ENCODE data around the gene CDK16.

Gene CDK16

DNA sequence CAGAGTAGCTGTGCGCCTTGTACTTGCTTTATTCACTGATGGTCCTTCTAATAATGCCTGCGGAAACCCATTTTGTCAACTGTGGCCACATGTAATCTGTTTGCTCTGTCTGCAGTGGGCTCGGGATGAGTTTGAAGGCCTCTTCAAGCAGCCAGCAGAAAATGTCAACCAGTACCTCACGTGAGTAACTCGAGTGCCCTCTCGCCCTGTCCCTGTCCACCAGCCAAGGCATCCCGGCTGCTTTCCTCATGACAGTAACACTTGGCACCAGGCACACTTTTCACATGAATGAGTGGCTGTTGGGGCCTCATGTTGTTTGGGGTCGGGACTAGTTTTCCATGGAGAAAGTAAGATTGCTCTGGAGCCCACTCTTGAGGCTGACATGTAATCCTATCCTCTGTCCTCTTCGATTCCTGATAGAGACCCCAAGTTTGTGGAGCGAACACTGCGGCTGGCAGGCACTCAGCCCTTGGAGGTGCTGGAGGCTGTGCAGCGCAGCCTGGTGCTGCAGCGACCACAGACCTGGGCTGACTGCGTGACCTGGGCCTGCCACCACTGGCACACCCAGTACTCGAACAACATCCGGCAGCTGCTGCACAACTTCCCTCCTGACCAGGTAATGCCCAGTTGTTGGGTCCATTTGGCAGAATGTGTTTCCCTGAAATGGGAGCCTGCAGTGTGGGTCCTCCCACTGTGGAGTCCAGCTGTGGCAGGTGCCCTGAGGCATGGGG, 8.8 kb upstream of the CDK16 start:
- no peak for DNase-seq (ENCODE audit: low spot score)

DNA sequence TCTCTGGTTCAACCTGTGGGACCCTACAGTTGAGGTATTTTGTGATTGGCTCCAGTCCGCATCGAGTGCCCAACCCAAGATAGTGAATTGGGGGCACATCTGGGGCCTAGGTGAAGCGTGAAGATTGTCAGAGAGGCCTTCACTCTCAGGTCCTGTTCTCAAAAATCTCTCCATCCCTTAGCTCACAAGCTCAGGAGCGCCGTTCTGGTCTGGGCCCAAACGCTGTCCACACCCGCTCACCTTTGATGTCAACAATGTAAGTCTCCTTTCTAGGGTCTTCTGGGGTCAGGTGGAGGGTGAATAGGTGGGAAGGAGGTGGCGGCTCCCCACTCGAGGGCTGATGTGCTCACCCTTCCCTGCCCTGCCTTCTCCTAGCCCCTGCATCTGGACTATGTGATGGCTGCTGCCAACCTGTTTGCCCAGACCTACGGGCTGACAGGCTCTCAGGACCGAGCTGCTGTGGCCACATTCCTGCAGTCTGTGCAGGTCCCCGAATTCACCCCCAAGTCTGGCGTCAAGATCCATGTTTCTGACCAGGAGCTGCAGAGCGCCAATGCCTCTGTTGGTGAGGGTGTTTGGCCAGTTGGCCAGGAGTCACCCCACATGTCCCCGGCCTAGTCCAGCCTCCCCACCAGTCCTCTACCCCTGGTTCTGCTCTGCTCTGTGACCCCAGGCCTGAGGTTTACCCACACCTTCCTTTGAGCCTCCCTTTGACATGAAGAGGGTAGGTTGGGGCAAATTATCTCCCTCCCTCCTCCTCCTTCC, 7.6 kb upstream of the CDK16 start:
- DNase-seq (ENCODE audit: low spot score), result no peak

DNA sequence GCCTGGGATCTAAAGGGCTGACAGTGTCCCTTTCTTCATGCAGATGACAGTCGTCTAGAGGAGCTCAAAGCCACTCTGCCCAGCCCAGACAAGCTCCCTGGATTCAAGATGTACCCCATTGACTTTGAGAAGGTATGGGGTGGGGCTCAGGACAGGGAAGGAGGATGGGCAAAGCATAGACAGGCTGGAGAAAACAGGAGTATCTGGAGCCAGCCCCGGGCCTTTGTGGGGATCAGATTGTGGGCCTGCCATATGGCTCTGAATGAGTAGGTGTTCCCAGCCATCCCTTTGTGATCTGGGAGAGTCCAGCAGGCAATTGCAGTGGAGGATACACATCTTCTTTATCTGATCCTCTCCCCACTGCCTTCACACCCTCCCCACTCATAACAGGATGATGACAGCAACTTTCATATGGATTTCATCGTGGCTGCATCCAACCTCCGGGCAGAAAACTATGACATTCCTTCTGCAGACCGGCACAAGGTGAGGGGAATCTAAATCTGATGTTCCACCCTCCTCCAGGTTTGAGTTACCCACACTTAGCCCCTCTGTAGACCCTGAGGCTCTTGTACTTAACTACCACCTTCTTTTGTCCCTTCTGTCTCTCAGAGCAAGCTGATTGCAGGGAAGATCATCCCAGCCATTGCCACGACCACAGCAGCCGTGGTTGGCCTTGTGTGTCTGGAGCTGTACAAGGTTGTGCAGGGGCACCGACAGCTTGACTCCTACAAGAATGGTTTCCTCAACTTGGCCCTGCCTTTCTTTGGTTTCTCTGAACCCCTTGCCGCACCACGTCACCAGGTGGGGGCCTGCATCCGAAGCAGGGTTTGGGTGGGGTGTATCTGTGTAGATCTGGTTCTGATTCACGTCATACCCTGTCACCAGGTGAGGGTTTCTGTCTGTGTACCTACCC, 5.8 kb upstream of the CDK16 start:
- DNase-seq (ENCODE audit: low spot score), result no peak

GRCh38 chrX:47214435-47215077, 3.9 kb upstream of the CDK16 start:
- DNase-seq (ENCODE audit: low spot score), result no peak

DNA sequence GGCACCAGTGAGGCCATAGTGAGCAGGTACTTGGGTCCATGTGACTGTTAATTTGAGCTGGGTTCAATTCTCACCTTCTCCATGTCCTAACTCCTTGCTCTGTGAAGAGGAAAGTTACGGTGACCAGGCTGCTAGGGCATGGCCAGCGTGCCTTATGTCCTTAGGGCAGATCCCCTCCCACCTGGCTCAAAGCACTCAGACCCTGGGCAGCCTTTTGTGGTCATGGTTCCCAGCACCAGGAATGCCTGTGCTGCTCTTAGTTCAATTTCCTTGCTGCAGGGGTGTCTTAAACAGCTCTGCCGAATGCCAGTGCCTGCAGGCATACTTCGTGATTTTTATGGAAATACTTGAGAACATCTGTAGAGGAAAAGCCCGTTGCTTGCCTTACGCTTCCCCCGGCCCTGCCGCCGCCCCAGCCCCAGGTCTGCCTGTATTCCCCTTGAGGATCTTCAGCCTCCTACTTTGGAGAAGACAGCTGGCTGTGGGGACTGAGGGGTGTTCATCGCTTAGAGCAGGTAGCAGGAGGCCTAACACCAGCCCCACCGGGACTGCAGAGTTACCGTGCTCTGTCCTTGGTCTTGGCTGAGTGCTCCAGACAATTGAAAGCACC, 3.1 kb upstream of the CDK16 start:
- no peak for DNase-seq (ENCODE audit: low spot score)

DNA sequence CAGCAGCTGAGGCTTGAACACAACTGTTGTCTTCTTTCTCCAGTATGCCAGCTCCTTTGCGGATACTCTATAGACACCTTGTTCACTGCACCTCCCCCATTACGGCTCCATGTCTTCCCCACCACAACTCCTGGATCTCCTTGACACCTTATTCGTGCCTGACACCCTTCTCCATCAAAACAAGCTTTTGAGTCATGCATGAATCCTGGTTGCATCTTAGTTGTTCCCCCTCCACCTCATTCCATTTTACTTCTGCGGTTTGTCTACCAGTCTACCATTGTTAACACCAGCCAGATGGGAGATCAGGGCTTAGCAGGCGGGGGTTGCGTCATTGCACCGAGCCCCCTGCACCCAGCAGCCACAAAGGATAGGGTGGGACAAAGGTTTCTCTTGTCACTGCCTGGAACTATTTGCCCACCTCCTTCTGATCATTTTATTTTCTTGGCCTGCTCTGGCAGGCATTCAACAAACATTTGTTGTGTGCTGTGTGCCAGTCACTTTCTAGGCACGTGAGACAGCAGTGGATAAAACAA, 2.0 kb upstream of the CDK16 start:
- no peak for DNase-seq (ENCODE audit: low spot score)

- DNase-seq (ENCODE audit: low spot score), result peak; percentile 52
These were observed 1.2 kb upstream of the CDK16 start for GRCh38 chrX:47217121-47217851.

- peak; percentile 89 for DNase-seq (ENCODE audit: low spot score)
These were observed 615 bp upstream of the CDK16 start for GRCh38 chrX:47217852-47218279.

- DNase-seq (ENCODE audit: low spot score), result peak; percentile 25
These were observed 687 bp downstream of the CDK16 start for GRCh38 chrX:47218920-47219815.

DNA sequence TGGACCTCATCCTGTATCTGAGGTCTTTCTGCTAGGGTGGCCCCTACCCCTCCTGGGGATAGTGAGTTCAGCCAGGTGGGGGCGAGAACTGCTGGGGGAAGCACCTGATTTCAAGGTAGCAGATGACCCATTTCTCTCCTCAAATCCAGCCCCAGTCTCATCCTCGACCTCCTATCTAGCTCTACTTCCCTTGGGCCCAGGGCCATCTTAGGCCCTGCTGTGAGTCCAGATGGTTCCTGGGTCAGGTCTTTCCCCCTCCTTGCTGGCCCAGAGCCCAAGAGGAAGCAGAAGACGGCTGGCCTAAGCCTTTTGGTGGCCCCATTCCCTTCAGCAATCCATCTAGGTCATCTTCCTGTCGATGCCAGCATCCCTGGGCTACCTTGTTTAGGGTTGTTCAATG, 3.3 kb downstream of the CDK16 start:
- DNase-seq (ENCODE audit: low spot score), result no peak

DNA sequence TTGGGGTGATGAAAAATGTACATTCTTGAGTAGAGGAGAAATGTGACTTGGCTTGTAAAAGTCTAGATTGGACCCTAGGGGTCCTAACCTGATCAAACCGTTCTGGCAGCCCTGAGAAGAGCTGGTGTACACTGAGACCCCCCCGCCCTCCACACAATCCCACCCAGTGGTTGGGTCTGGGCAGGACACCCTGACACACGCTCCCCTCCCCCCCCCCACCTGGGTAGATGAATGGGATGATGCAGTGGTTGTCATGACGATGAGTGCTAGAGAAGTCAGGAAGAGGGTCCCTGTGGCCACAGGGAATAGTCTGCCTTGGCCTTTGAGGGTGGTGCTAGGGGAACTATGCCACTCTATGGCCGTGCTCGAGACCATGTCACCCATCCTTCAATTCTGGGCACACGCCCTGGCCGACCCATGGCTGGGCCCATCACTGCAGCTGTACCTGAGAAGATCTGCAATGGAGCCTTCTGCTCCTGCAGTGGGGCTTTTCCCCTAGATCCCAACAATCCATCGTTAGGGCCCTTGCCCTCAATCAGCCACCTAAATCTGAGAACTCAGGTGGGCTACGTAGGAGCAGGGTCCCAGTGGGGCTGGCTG, 4.4 kb downstream of the CDK16 start:
- no peak for DNase-seq (ENCODE audit: low spot score)

GRCh38 chrX:47223476-47224250, 5.2 kb downstream of the CDK16 start:
- DNase-seq (ENCODE audit: low spot score), result no peak

DNA sequence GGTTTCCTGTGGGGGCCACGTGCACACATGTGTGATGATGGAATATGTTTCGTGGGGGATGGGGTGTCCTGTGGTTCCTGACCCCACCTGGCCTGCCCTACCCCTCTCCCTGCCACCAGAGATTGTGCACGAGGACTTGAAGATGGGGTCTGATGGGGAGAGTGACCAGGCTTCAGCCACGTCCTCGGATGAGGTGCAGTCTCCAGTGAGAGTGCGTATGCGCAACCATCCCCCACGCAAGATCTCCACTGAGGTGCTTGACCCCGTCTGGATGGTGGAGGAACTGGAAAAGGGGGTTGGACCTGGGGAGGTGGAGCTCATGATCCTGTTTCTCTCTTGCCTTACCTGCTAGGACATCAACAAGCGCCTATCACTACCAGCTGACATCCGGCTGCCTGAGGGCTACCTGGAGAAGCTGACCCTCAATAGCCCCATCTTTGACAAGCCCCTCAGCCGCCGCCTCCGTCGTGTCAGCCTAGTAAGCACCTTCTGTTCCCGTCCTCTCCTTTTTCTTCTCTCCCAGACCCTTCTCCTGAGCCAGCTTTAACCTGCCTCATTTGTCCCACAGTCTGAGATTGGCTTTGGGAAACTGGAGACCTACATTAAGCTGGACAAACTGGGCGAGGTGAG, 5.9 kb downstream of the CDK16 start:
- DNase-seq (ENCODE audit: low spot score), result no peak

DNA sequence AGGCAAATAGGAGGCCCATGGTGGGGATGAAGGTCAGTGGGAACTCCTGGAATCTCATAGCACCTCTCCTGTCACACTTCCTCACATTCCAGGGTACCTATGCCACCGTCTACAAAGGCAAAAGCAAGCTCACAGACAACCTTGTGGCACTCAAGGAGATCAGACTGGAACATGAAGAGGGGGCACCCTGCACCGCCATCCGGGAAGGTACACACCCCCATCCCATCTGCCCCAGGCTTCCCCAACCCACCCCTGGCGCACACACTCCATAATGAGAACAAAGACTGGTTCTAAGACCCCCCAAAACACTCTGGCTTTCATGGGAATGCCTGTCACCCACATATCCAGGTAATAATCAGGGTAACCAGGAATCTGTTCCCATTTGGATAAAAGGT, 6.4 kb downstream of the CDK16 start:
- DNase-seq (ENCODE audit: low spot score), result no peak

DNA sequence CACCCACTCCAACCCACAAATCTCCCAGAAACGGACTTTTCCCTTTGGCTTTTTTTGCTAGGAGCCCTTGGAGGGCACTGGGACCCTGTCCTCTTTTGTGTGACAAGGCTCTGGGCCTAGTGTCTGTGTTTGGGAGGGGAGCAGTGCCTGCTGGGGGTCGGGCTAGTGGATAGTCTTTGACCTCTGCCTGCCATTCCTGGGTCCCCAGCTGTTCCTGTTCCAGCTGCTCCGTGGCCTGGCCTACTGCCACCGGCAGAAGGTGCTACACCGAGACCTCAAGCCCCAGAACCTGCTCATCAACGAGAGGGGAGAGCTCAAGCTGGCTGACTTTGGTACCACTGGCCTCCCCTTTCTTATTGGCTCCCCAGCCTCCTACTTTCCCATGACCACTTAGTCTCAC, 7.6 kb downstream of the CDK16 start:
- no peak for DNase-seq (ENCODE audit: low spot score)

- DNase-seq (ENCODE audit: low spot score), result no peak
These were observed 8.3 kb downstream of the CDK16 start for GRCh38 chrX:47226531-47227333.

DNA sequence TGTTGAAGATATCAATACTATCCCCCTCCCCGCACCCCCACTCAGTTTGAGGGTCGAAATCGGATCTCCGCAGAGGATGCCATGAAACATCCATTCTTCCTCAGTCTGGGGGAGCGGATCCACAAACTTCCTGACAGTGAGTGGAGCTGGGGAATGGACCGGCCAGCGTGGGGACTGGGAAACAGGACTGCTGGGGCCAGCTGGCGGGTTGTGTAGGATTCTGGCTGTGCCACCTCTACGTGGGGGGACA, 8.8 kb downstream of the CDK16 start:
- no peak for DNase-seq (ENCODE audit: low spot score)
